ENCODE data around the gene ACOT9.

DNA sequence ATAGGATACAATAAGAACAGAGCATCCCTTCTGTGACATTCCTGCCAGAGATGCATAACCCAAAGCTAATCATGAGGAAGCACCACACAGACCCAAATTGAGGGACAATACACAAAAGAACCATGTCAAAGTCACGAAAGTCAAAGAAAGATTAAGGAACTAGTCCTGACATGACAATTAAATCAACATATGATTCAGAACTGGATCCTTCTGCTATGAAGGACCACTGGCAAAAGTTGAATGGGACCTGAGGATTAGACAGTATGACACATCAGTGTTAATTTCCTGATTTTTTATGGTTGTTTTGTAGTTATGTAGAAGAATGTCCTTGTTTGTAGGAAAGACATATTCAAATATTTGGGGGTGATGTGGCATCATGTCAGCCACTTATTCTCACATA is 13.9 kb downstream of the ACOT9 start:
- TF ChIP-seq, protein P1, sequence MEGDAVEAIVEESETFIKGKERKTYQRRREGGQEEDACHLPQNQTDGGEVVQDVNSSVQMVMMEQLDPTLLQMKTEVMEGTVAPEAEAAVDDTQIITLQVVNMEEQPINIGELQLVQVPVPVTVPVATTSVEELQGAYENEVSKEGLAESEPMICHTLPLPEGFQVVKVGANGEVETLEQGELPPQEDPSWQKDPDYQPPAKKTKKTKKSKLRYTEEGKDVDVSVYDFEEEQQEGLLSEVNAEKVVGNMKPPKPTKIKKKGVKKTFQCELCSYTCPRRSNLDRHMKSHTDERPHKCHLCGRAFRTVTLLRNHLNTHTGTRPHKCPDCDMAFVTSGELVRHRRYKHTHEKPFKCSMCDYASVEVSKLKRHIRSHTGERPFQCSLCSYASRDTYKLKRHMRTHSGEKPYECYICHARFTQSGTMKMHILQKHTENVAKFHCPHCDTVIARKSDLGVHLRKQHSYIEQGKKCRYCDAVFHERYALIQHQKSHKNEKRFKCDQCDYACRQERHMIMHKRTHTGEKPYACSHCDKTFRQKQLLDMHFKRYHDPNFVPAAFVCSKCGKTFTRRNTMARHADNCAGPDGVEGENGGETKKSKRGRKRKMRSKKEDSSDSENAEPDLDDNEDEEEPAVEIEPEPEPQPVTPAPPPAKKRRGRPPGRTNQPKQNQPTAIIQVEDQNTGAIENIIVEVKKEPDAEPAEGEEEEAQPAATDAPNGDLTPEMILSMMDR (IDR thresholded peaks at IDR 0.05; ENCODE audit: poor library complexity): no peak
- no peak for TF ChIP-seq EZH2 (IDR thresholded peaks at IDR 0.05; ENCODE audit: borderline replicate concordance)
